Activated T-cell treated with anti-CD3 and anti-CD28 coated beads, Interleukin-2, amount 50 U/mL, for 4 hours (primary cell): ENCODE results near the gene AGO4. TPM values are rescaled to one million over a fixed set of nuclear protein-coding genes. Genes with fewer than 3 reads are reported as not detected.

Experiments used
- ATAC-seq, 2 donors: fragments of 200-7000 bp; cut with Tn5 transposase; one replicate each; pipeline ENCODE4 v1.10.0; 2021
- DNase-seq: peaks from one replicate; pipeline ENCODE4 v3.0.0-alpha.2; 2020
- H3K27me3 Mint-ChIP-seq: one replicate; pipeline ENCODE4 v1.8.0; 2021; ENCODE audit warnings: low read depth, mixed read lengths
- H3K36me3 Mint-ChIP-seq: one replicate; pipeline ENCODE4 v1.8.0; 2022; ENCODE audit warnings: mixed read lengths; ENCODE audit not compliant: insufficient read depth
- H3K4me1 Mint-ChIP-seq: one replicate; pipeline ENCODE4 v1.8.0; 2021; ENCODE audit warnings: low read depth, mixed read lengths
- H3K4me3 Mint-ChIP-seq: one replicate; pipeline ENCODE4 v1.8.0; 2021; ENCODE audit warnings: mild to moderate bottlenecking, moderate library complexity, mixed read lengths
- H3K9me3 Mint-ChIP-seq: one replicate; pipeline ENCODE4 v1.8.0; 2021; ENCODE audit warnings: mixed read lengths
- total RNA-seq, 3 donors: library from RNA; stranded (reverse); gene quantifications; one replicate each; pipeline ENCODE4 v1.2.1, GENCODE V29; 2021

The AGO4 gene
- total RNA-seq, 3 donors from 2014 or later, result 1.9 to 3.1 (median 2.9) TPM

DNA sequence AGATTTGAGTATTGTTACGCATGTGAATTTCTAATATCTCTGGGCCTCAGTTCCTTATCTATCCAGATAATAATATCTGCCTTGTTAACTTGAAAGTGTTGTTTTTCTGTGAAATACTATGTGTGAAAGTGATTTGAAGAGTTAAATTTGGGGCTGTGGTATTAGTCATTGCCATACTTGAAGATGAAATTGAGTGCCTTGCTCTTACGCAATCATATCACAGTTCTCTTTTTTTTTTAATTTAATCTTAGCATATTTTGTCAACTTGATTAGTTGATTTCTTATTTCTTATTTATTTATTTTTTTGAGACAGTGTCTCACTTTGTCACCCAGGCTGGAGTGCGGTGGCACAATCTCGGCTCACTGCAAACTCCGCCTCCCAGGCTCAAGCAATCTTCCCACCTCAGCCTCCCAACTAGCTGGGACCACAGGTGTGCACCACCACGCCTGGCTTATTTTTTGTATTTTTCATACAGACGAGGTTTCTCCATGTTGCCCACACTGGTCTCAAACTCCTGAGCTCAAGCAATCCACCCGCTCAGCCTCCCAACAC lies 31.0 kb downstream of the AGO4 start:
- Mint-ChIP-seq H3K4me3 (no peak overlapping the region), H3K9me3 (no peaks in the 10 kb centered on the region), H3K27me3 (no peaks in the 10 kb centered on the region), H3K36me3 (peaks cover 48% of the 10 kb centered on the region), H3K4me1 (no peaks in the 10 kb centered on the region)
- DNase-seq, result no peak
- no peak for ATAC-seq

DNA sequence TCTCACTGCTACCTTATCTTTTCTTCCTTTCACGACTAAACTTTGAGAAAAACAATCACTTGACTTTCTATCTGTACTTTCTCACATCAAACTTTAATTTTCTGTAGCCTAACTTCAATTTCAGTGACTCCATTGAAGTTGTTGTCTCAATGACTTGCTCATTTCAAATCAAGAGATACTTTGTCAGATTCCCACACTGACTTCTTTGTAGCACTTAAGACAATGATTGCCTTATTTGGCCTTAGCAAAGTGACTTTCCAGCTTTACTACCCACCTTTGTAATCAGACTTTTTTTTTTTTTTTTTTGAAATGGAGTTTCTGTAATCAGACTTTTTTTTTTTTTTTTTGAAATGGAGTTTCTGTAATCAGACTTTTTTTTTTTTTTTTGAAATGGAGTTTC lies 37.0 kb downstream of the AGO4 start:
- Mint-ChIP-seq H3K27me3 (no peaks in the 10 kb centered on the region), H3K4me3 (no peak overlapping the region)

DNA sequence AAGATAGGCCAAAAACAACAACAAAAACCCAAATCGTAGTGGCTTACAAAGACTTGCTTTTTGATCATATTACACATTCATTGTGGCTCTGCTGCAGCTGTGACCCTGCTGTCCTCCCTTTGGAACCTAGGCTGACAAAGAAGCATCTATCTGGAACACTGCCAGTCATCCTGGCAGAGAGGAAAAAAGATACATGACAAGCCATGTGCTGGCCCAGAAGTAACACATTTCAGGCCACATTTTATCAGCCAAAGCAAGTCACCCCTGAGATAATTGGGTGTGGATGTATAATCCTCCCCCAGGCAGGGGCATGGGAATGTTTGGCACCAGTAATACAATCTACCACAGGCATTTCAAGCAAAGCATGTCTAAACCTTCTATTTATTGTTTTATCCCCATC lies 38.0 kb downstream of the AGO4 start:
- no peaks in the 10 kb centered on the region for H3K9me3 Mint-ChIP-seq
- H3K4me1 Mint-ChIP-seq, result no peaks in the 10 kb centered on the region
- ATAC-seq, result no peak
- H3K27me3 Mint-ChIP-seq, result no peaks in the 10 kb centered on the region
- DNase-seq, result no peak
- no peak overlapping the region for H3K4me3 Mint-ChIP-seq
- H3K36me3 Mint-ChIP-seq, result peaks cover 26% of the 10 kb centered on the region

More for the DNA sequence above, 37.0 kb downstream of the AGO4 start:
- ATAC-seq, result no peak
- no peaks in the 10 kb centered on the region for H3K4me1 Mint-ChIP-seq
- peaks cover 24% of the 10 kb centered on the region for H3K36me3 Mint-ChIP-seq
- DNase-seq, result no peak
- H3K9me3 Mint-ChIP-seq, result no peaks in the 10 kb centered on the region

DNA sequence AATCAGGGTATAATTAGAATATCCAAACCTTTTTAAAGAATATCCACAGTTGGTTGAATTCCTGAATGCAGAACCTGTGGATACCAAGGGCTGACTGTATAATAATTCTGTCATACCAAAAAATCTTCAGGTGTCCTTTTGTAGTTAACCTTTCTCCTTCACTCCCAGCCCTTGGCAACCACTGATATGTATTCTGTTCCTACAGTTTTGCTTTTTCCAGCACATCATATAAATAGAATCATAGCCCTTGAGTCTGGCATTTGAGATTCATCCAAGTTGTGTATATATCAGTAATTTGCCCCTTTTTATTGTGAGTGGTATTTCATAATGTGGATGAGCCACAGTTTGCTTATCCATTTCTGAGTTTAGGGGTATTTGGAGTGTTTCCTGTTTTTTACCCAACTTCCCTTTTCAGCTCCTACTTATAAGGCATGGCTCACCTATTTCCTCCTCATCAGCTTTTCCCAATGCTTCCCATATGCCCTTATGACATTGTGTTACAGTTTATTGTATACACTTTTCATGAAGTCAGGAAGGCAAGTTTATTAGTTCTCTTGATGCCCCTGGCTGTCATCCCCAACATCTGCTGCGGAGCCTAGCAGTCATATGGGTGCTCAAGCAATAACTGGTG lies 40.2 kb downstream of the AGO4 start:
- no peak for DNase-seq
- Mint-ChIP-seq H3K4me1 (no peaks in the 10 kb centered on the region), H3K9me3 (no peaks in the 10 kb centered on the region), H3K27me3 (no peaks in the 10 kb centered on the region), H3K4me3 (no peak overlapping the region), H3K36me3 (peaks cover 21% of the 10 kb centered on the region)
- ATAC-seq, result no peak

DNA sequence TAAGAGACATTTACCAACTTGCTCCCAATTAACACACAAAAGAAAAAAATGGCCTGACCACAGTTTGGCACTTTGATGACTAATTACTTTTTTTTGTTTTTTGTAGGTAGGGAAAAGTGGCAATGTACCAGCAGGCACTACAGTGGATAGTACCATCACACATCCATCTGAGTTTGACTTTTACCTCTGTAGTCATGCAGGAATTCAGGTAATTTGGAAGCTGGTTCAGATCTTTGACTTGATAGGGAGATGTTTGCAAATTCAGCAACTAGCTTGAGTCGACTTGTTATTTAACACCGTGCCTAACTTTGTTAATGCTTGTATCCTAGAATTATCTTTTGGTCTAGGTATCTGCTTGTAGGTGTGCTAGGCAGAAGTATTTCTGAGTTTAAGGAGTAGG lies 42.2 kb downstream of the AGO4 start:
- H3K9me3 Mint-ChIP-seq, result no peaks in the 10 kb centered on the region
- ATAC-seq (no peak), DNase-seq (no peak)
- no peaks in the 10 kb centered on the region for H3K4me1 Mint-ChIP-seq
- peaks cover 25% of the 10 kb centered on the region for H3K36me3 Mint-ChIP-seq
- H3K4me3 Mint-ChIP-seq, result no peak overlapping the region
- H3K27me3 Mint-ChIP-seq, result no peaks in the 10 kb centered on the region

DNA sequence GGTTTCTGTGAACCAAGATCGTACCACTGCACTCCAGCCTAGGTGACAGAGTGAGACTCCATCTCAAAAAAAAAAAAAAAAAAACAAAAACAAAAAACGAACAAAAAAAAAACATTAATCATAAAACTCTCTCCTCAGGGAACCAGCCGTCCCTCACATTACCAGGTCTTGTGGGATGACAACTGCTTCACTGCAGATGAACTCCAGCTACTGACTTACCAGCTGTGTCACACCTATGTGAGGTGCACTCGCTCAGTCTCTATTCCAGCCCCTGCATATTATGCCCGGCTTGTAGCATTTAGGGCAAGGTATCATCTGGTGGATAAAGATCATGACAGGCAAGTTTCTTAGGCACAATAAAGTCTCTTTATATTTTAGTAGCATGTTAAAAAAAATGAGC lies 42.9 kb downstream of the AGO4 start:
- no peak for ATAC-seq
- H3K36me3 Mint-ChIP-seq, result peaks cover 22% of the 10 kb centered on the region
- DNase-seq, result no peak
- H3K9me3 Mint-ChIP-seq, result no peaks in the 10 kb centered on the region
- H3K27me3 Mint-ChIP-seq, result no peaks in the 10 kb centered on the region
- no peak overlapping the region for H3K4me3 Mint-ChIP-seq
- no peaks in the 10 kb centered on the region for H3K4me1 Mint-ChIP-seq

DNA sequence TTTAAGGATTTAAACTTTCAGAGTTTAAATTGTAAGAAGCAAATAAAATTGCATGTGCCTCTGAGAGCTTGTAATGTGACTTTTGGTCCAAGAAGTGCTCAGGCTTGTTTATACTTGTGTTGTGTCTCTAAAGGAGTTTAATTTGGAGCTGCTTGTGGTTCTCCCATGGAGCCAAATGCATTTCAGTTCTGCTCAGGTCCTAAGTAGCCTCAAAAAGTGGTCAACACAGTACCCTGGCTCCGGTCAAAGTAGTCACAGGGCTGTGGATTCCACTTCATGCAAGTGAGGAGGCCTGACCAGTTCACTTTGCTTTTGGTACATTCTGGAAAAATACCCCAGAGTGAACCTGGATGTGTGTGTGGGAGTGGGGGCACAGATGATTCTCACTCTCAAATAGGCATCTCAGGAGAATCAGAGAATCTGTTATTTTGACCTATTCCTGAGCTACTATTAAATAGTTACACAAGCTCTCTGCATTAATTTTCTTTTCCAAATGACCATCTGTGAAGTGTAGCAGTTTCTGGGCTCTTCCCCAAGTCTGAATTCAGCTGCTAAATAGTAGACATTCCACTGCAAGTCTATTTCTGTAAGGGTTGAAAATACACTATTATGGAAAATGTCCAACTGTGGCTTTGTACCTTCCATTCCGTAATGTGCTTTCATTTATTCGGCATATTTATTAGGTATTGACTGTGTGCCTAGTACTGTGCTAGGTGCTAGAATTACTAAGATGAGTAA lies 43.5 kb downstream of the AGO4 start:
- Mint-ChIP-seq H3K9me3 (no peaks in the 10 kb centered on the region), H3K27me3 (no peaks in the 10 kb centered on the region), H3K4me3 (no peak overlapping the region), H3K4me1 (no peaks in the 10 kb centered on the region), H3K36me3 (peaks cover 25% of the 10 kb centered on the region)
- ATAC-seq (no peak), DNase-seq (no peak)

GRCh38 chr1:35852241-35852640 lies 44.4 kb downstream of the AGO4 start:
- Mint-ChIP-seq H3K4me1 (no peaks in the 10 kb centered on the region), H3K4me3 (no peak overlapping the region), H3K36me3 (peaks cover 25% of the 10 kb centered on the region), H3K27me3 (no peaks in the 10 kb centered on the region), H3K9me3 (no peaks in the 10 kb centered on the region)
- DNase-seq, result no peak
- ATAC-seq, result no peak

GRCh38 chr1:35854989-35855700 lies 47.3 kb downstream of the AGO4 start:
- peaks cover 21% of the 10 kb centered on the region for H3K36me3 Mint-ChIP-seq

DNA sequence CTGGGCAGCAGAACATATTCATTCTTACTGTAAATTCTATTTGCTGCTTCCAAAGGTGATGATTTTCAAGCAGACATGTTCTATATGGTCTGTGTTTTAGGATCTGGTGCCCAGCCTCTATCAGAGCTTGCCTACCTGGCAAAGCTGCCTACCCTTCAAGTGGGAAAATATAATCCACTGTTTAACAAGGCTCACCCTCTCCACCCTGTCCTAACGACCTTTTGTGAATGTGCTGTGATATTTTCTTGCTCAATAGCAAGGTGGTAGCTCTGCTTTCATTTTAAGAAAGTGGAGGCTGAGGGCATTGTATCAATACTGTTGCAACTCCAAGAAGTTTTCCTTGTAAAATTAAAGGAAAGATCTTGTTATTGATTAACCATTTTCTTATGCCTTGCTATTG lies 49.1 kb downstream of the AGO4 start:
- Mint-ChIP-seq H3K36me3 (peaks cover 13% of the 10 kb centered on the region), H3K27me3 (no peaks in the 10 kb centered on the region), H3K4me1 (no peaks in the 10 kb centered on the region), H3K9me3 (no peaks in the 10 kb centered on the region), H3K4me3 (no peak overlapping the region)
- DNase-seq (no peak), ATAC-seq (no peak)

More at GRCh38 chr1:35854989-35855700, 47.3 kb downstream of the AGO4 start:
- Mint-ChIP-seq H3K4me1 (no peaks in the 10 kb centered on the region), H3K4me3 (no peak overlapping the region), H3K9me3 (no peaks in the 10 kb centered on the region), H3K27me3 (no peaks in the 10 kb centered on the region)
- DNase-seq, result no peak
- ATAC-seq, result no peak

DNA sequence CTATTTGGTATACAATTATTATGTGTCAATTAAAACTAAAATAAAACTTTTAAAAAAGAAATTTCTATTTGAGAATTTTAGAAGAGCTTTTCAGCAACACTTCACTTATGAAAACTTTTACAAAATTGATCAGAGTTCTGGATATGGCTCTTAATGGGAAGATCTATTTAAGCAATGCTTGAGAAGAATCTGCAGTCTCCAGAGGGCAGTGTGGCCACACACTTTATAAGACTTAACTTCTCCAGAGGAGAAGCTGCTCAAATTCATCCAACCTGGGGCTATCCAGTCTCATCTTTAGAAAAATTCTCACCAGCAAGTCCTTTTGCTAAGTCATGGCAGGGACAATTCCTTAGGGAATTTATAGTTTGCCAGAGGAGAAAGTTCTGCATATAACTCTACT lies 50.0 kb downstream of the AGO4 start:
- no peak for ATAC-seq
- Mint-ChIP-seq H3K36me3 (peaks cover 10% of the 10 kb centered on the region), H3K4me3 (no peak overlapping the region), H3K27me3 (no peaks in the 10 kb centered on the region), H3K9me3 (no peaks in the 10 kb centered on the region), H3K4me1 (no peaks in the 10 kb centered on the region)
- DNase-seq, result no peak

GRCh38 chr1:35860696-35861095 lies 52.9 kb downstream of the AGO4 start:
- H3K9me3 Mint-ChIP-seq, result no peaks in the 10 kb centered on the region
- no peak for DNase-seq
- H3K27me3 Mint-ChIP-seq, result no peaks in the 10 kb centered on the region
- H3K4me1 Mint-ChIP-seq, result no peaks in the 10 kb centered on the region
- H3K36me3 Mint-ChIP-seq, result peaks cover 3% of the 10 kb centered on the region
- no peak for ATAC-seq
- no peak overlapping the region for H3K4me3 Mint-ChIP-seq

DNA sequence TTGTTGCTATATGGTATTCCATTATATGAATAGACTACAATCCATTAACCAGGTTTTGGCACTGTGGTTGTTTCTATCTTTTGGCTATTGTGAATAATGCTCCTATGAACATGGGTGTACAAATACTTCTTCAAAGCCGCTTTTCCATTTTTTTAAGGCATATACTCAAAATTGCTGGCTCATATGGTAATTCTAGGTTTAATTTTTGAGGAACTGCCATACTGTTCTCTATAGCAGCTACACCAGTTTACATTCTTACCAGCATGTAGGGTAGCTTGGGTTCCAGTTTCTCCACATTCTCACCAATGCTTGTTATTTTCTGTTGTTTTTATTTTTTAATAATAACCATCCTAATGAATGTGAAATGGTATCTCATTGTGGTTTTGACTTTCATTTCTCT lies 55.3 kb downstream of the AGO4 start:
- no peak for DNase-seq
- H3K4me3 Mint-ChIP-seq, result no peak overlapping the region
- H3K27me3 Mint-ChIP-seq, result no peaks in the 10 kb centered on the region
- H3K9me3 Mint-ChIP-seq, result no peaks in the 10 kb centered on the region
- H3K4me1 Mint-ChIP-seq, result no peaks in the 10 kb centered on the region
- no peaks in the 10 kb centered on the region for H3K36me3 Mint-ChIP-seq
- ATAC-seq, result no peak

- H3K9me3 Mint-ChIP-seq, result no peaks in the 10 kb centered on the region
- no peaks in the 10 kb centered on the region for H3K36me3 Mint-ChIP-seq
- no peak overlapping the region for H3K4me3 Mint-ChIP-seq
- DNase-seq, result no peak
- no peaks in the 10 kb centered on the region for H3K4me1 Mint-ChIP-seq
- no peaks in the 10 kb centered on the region for H3K27me3 Mint-ChIP-seq
- no peak for ATAC-seq
Observed at GRCh38 chr1:35863881-35864625, 56.2 kb downstream of the AGO4 start.
